ENCODE measurements around the gene SH3RF1. TPM values are rescaled to one million over a fixed set of nuclear protein-coding genes. Genes with fewer than 3 reads are reported as not detected.

The SH3RF1 gene
- total and polyA plus RNA-seq, 2 of the 13 experiments (the other 11 are each of a cell fraction or from before 2014, with no cell fraction given): 3.1 to 3.2 TPM

DNA sequence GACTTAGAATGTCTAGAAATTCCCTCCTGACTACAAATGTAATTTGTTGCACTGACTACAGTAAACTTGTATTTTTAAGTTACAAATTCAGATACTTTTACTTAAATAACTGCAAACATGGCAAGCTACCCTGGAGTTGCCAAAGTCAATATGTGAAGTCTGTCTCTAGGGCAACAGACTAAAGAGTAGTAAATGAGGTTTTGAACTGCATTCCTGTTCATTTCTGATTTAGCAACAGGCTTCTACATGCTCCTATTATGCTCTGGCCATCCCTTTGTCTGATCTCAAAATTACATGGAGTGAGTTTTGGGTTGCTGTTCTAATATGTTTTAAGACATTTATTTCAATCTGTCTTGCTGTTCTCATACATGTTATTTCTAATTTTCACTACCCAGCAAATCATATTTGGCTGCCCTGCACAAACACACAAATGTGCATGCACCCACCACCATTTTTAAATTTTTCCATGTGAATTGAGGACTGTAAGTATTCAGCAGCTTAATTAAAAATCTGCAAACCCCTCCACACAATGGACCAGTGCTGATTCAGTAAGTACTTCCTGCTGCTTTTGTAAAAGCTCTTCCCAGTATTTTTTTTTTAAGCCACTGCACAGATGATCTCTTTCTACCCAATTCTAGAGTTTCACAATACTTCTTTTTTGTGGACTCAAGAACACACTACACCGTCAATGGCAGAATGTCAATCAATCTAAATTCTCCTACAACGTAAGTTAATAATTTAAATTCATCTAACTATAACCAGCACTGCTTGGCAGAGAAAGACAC is 26.7 kb downstream of the SH3RF1 start (continued):
- TF ChIP-seq CEBPB (IDR thresholded peaks at IDR 0.05; ENCODE audit: borderline replicate concordance, low read depth, low read length): peak; percentile 24; the same call in 1 of the 2 replicates
- no peak for TF ChIP-seq FOXA1 (IDR thresholded peaks at IDR 0.05)
- peak; percentile 72 for TF ChIP-seq FOXA1 (CRISPR knock-in tag; IDR thresholded peaks at IDR 0.05)
- peak; percentile 66 for TF ChIP-seq RFX1 (IDR thresholded peaks at IDR 0.05)
- no peak for TF ChIP-seq RORA (CRISPR knock-in tag; IDR thresholded peaks at IDR 0.05)
- TF ChIP-seq, protein P1, sequence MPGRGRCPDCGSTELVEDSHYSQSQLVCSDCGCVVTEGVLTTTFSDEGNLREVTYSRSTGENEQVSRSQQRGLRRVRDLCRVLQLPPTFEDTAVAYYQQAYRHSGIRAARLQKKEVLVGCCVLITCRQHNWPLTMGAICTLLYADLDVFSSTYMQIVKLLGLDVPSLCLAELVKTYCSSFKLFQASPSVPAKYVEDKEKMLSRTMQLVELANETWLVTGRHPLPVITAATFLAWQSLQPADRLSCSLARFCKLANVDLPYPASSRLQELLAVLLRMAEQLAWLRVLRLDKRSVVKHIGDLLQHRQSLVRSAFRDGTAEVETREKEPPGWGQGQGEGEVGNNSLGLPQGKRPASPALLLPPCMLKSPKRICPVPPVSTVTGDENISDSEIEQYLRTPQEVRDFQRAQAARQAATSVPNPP (CRISPR knock-in tag; IDR thresholded peaks at IDR 0.05): no peak
- no peak for TF ChIP-seq MEIS1 (CRISPR knock-in tag; IDR thresholded peaks at IDR 0.05; ENCODE audit: borderline replicate concordance)
- no peak for TF ChIP-seq ZZZ3 (CRISPR knock-in tag; IDR thresholded peaks at IDR 0.05; ENCODE audit: borderline replicate concordance)
- TF ChIP-seq, protein P2, sequence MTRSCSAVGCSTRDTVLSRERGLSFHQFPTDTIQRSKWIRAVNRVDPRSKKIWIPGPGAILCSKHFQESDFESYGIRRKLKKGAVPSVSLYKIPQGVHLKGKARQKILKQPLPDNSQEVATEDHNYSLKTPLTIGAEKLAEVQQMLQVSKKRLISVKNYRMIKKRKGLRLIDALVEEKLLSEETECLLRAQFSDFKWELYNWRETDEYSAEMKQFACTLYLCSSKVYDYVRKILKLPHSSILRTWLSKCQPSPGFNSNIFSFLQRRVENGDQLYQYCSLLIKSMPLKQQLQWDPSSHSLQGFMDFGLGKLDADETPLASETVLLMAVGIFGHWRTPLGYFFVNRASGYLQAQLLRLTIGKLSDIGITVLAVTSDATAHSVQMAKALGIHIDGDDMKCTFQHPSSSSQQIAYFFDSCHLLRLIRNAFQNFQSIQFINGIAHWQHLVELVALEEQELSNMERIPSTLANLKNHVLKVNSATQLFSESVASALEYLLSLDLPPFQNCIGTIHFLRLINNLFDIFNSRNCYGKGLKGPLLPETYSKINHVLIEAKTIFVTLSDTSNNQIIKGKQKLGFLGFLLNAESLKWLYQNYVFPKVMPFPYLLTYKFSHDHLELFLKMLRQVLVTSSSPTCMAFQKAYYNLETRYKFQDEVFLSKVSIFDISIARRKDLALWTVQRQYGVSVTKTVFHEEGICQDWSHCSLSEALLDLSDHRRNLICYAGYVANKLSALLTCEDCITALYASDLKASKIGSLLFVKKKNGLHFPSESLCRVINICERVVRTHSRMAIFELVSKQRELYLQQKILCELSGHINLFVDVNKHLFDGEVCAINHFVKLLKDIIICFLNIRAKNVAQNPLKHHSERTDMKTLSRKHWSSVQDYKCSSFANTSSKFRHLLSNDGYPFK (CRISPR knock-in tag; IDR thresholded peaks at IDR 0.05; ENCODE audit: borderline replicate concordance): no peak
- TF ChIP-seq TEAD3 (CRISPR knock-in tag; optimal IDR thresholded peaks at IDR 0.05; ENCODE audit: borderline replicate concordance): peak; percentile 35
- no peak for TF ChIP-seq CHD2 (IDR thresholded peaks at IDR 0.05; ENCODE audit: low read depth, low read length)
- peak; percentile 46; the same call in 1 of the 2 replicates for TF ChIP-seq ZNF7 (CRISPR knock-in tag; IDR thresholded peaks at IDR 0.05)
- TF ChIP-seq, protein P3, sequence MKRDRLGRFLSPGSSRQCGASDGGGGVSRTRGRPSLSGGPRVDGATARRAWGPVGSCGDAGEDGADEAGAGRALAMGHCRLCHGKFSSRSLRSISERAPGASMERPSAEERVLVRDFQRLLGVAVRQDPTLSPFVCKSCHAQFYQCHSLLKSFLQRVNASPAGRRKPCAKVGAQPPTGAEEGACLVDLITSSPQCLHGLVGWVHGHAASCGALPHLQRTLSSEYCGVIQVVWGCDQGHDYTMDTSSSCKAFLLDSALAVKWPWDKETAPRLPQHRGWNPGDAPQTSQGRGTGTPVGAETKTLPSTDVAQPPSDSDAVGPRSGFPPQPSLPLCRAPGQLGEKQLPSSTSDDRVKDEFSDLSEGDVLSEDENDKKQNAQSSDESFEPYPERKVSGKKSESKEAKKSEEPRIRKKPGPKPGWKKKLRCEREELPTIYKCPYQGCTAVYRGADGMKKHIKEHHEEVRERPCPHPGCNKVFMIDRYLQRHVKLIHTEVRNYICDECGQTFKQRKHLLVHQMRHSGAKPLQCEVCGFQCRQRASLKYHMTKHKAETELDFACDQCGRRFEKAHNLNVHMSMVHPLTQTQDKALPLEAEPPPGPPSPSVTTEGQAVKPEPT (CRISPR knock-in tag; IDR thresholded peaks at IDR 0.05; ENCODE audit: low read depth): no peak
- no peak for TF ChIP-seq ZNF747 (CRISPR knock-in tag; IDR thresholded peaks at IDR 0.05; ENCODE audit: borderline replicate concordance)
- TF ChIP-seq SAP130 (CRISPR knock-in tag; IDR thresholded peaks at IDR 0.05; ENCODE audit: low read depth): 0 out of 2 replicates have a peak, but pooled peaks have one; percentile 33
- peak; percentile 91 for TF ChIP-seq SKI (IDR thresholded peaks at IDR 0.05; ENCODE audit: partially characterized antibody)
- TF ChIP-seq, protein P4, sequence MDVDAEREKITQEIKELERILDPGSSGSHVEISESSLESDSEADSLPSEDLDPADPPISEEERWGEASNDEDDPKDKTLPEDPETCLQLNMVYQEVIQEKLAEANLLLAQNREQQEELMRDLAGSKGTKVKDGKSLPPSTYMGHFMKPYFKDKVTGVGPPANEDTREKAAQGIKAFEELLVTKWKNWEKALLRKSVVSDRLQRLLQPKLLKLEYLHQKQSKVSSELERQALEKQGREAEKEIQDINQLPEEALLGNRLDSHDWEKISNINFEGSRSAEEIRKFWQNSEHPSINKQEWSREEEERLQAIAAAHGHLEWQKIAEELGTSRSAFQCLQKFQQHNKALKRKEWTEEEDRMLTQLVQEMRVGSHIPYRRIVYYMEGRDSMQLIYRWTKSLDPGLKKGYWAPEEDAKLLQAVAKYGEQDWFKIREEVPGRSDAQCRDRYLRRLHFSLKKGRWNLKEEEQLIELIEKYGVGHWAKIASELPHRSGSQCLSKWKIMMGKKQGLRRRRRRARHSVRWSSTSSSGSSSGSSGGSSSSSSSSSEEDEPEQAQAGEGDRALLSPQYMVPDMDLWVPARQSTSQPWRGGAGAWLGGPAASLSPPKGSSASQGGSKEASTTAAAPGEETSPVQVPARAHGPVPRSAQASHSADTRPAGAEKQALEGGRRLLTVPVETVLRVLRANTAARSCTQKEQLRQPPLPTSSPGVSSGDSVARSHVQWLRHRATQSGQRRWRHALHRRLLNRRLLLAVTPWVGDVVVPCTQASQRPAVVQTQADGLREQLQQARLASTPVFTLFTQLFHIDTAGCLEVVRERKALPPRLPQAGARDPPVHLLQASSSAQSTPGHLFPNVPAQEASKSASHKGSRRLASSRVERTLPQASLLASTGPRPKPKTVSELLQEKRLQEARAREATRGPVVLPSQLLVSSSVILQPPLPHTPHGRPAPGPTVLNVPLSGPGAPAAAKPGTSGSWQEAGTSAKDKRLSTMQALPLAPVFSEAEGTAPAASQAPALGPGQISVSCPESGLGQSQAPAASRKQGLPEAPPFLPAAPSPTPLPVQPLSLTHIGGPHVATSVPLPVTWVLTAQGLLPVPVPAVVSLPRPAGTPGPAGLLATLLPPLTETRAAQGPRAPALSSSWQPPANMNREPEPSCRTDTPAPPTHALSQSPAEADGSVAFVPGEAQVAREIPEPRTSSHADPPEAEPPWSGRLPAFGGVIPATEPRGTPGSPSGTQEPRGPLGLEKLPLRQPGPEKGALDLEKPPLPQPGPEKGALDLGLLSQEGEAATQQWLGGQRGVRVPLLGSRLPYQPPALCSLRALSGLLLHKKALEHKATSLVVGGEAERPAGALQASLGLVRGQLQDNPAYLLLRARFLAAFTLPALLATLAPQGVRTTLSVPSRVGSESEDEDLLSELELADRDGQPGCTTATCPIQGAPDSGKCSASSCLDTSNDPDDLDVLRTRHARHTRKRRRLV (CRISPR knock-in tag; IDR thresholded peaks at IDR 0.05): no peak
- TF ChIP-seq NFKBIZ (CRISPR knock-in tag; IDR thresholded peaks at IDR 0.05): no peak
- TF ChIP-seq RNF2 (conservative IDR thresholded peaks at IDR 0.05; ENCODE audit: low read depth): no peak
- no peak for TF ChIP-seq KAT7 (CRISPR knock-in tag; IDR thresholded peaks at IDR 0.05; ENCODE audit: borderline replicate concordance)

All from HepG2 (cell line).